Kidney (tissue), 14 donors: ENCODE data around the gene ATG101. TPM values are rescaled to one million over a fixed set of nuclear protein-coding genes. Genes with fewer than 3 reads are reported as not detected.

Experiments
- DNase-seq, 5 donors: peaks; one replicate each; pipeline ENCODE4 v3.0.0-alpha.2; 2013 to 2020
- FAIRE-seq: peaks from 2 replicates; lab custom pipeline; 2012; peaks lifted over from hg19 to GRCh38; lab: Jason Lieb, UNC
- H3K27ac ChIP-seq, 2 donors: one replicate each; pipeline ENCODE4 v1.7.0; 2013; ENCODE audit warnings: low read depth in 2 of 2, low read length in 2 of 2, inconsistent platforms in 1 of 2
- H3K27me3 ChIP-seq: one replicate; pipeline ENCODE4 v1.7.1; 2013; ENCODE audit warnings: low read length, inconsistent platforms; ENCODE audit not compliant: control insufficient read depth, insufficient read depth
- H3K36me3 ChIP-seq, 3 donors: one replicate each; pipeline versions ENCODE4 v1.7.0 to v1.7.1; 2013; ENCODE audit warnings: low read length in 3 of 3, control low read depth in 1 of 3, inconsistent platforms in 1 of 3; ENCODE audit not compliant: insufficient read depth in 3 of 3, control insufficient read depth in 2 of 3
- H3K4me1 ChIP-seq, 3 donors: one replicate each; pipeline versions ENCODE4 v1.7.0 to v1.7.1; 2013; ENCODE audit warnings: low read length in 3 of 3, inconsistent platforms in 1 of 3, low read depth in 1 of 3; ENCODE audit not compliant: control insufficient read depth in 2 of 3, insufficient read depth in 2 of 3
- H3K4me3 ChIP-seq, 3 donors: one replicate each; pipeline versions ENCODE4 v1.7.0 to v1.8.1; 2013; ENCODE audit warnings: low read length in 3 of 3, control low read depth in 1 of 3, inconsistent platforms in 1 of 3
- H3K9ac ChIP-seq, 3 donors: one replicate each; pipeline versions ENCODE4 v1.7.0 to v1.7.1; 2013; ENCODE audit warnings: low read length in 3 of 3, control low read depth in 1 of 3, inconsistent platforms in 1 of 3
- H3K9me3 ChIP-seq, 3 donors: one replicate each; pipeline versions ENCODE4 v1.7.0 to v1.7.1; 2013; ENCODE audit warnings: low read length in 3 of 3, control low read depth in 1 of 3, inconsistent platforms in 1 of 3; ENCODE audit not compliant: control insufficient read depth in 2 of 3, insufficient read depth in 1 of 3
- intact Hi-C: fragments of 100-400 bp; cut with DNase I; formaldehyde crosslinking; loops from one replicate; pipeline ENCODE4 v1.11.1; 2022
- polyA plus RNA-seq: library from polyadenylated mRNA; stranded (reverse); fragments of 350-450 nt; fragmentation: Illumina TruSeq; extraction: RNeasy Lipid Tissue Mini Kit (QIAGEN cat#74804); gene quantifications from one replicate; pipeline ENCODE4 v1.2.3, GENCODE V29; 2014; ENCODE audit warnings: low read depth, low replicate concordance; ENCODE audit not compliant: insufficient read depth
- total RNA-seq: library from RNA; stranded (reverse); fragmentation: NEBNext Ultra II Directional; extraction: Animal tissue kit (Norgen Biotek cat#: 25700); gene quantifications from one replicate; pipeline ENCODE4 v1.2.1, GENCODE V29; 2021
- TF ChIP-seq, protein P1 (sequence below): IDR thresholded peaks from 3 replicates; pipeline ENCODE4 v1.5.1; 2012; ENCODE audit warnings: mild to moderate bottlenecking, moderate library complexity, borderline replicate concordance; ENCODE audit not compliant: insufficient read depth; ENCODE audit errors: extremely low read depth
- donor health status: control.
- donor health status: control.
- donor health status: control.
- donor health status: control.
- donor health status: control.
- donor health status: DM: yes; HTN: yes; CAD: no.
- donor health status: Normal renal cell carcinoma (clear cell type).

ATG101 gene
- total and polyA plus RNA-seq, 2 donors from 2014 or later = 32.1 to 53.0 TPM

DNA sequence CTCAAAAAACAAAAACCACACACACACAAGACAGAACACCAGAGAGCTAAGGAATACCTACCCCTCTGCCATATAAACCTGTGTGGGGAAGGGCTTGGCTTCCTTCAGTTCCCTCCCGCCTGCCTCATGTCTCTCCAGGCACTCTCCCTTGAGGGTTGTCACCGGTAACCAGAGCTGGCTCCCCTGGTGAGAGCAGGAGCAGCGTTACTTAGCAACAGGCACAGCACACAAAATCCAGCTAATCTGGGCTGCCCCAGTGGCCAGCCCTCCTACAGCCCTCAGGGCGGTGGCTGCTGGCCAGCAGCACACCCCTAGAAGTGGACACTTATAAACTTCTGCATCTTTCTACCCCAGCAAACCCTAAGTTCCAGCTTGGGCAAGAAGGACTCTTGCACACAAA lies 40.1 kb upstream of the ATG101 start:
- no peaks in the 10 kb centered on the region for H3K9me3 ChIP-seq
- FAIRE-seq (no peak), DNase-seq (peak; percentile 74 to 93 (median 90))
- H3K27ac ChIP-seq = no peak overlapping the region
- no peaks in the 10 kb centered on the region for H3K27me3 ChIP-seq
- TF ChIP-seq, protein P1, sequence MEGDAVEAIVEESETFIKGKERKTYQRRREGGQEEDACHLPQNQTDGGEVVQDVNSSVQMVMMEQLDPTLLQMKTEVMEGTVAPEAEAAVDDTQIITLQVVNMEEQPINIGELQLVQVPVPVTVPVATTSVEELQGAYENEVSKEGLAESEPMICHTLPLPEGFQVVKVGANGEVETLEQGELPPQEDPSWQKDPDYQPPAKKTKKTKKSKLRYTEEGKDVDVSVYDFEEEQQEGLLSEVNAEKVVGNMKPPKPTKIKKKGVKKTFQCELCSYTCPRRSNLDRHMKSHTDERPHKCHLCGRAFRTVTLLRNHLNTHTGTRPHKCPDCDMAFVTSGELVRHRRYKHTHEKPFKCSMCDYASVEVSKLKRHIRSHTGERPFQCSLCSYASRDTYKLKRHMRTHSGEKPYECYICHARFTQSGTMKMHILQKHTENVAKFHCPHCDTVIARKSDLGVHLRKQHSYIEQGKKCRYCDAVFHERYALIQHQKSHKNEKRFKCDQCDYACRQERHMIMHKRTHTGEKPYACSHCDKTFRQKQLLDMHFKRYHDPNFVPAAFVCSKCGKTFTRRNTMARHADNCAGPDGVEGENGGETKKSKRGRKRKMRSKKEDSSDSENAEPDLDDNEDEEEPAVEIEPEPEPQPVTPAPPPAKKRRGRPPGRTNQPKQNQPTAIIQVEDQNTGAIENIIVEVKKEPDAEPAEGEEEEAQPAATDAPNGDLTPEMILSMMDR = no peak
- no peak overlapping the region for H3K9ac ChIP-seq
- intact Hi-C loops = loop anchor here (10.0 kb wide), 1 partner anchor 45 kb away; the partner anchor contains the start of gene SMIM41
- no peaks in the 10 kb centered on the region for H3K36me3 ChIP-seq
- no peak overlapping the region for H3K4me3 ChIP-seq
- H3K4me1 ChIP-seq = peaks cover 0 to 22% (median 16%) of the 10 kb centered on the region in 3 donors

DNA sequence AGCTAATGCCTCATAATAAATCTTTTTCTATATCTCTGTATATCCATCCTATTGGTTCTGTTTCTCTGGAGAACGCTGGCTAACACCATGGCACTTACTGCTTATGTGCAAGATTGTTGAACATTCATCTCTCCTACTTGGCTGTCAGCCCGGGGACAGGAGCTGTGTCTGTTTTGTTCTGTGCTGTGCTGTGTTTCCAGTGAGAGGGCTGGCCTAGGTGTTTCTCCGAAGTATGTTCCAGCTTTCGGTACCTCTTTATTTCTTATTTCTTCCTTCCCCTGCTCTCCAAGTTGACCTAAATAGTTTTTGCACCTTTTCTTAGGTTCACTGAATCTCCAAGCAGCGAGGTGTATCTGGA lies 37.4 kb upstream of the ATG101 start:
- FAIRE-seq = no peak
- Histone ChIP-seq H3K9ac (peak overlapping the region; percentile 8 to 70 (median 29)), H3K27me3 (no peaks in the 10 kb centered on the region), H3K4me1 (peaks cover 0 to 31% (median 17%) of the 10 kb centered on the region in 3 donors), H3K4me3 (peak overlapping the region; percentile 9 to 63 (median 26)), H3K9me3 (no peaks in the 10 kb centered on the region), H3K36me3 (no peaks in the 10 kb centered on the region), H3K27ac (peak overlapping the region; percentile 93 to 97)
- TF ChIP-seq, protein P1 = no peak
- intact Hi-C loops = no loop called here
- DNase-seq = peak in 3 of 5 donors; percentile 63 to 88 (median 73)

GRCh38 chr12:52032804-52033445 lies 36.9 kb upstream of the ATG101 start:
- Histone ChIP-seq H3K27ac (peak overlapping the region; percentile 93 to 97), H3K9me3 (no peaks in the 10 kb centered on the region), H3K36me3 (no peaks in the 10 kb centered on the region), H3K4me3 (peak overlapping the region; percentile 32 to 63 (median 50)), H3K4me1 (peaks cover 0 to 31% (median 17%) of the 10 kb centered on the region in 3 donors), H3K9ac (peak overlapping the region; percentile 18 to 94 (median 59)), H3K27me3 (no peaks in the 10 kb centered on the region)
- FAIRE-seq = peak; percentile 63
- peak; percentile 97 to 99 (median 98) for DNase-seq
- intact Hi-C loops = no loop called here
- TF ChIP-seq, protein P1 = no peak
